GM19438 (cell line): ENCODE data around the gene CELF4.

ENCODE experiments used
- ATAC-seq: cut with Tn5 transposase; IDR thresholded peaks from one replicate; pipeline ENCODE4 v1.9.1; 2021; ENCODE audit warnings: low read depth; ENCODE audit not compliant: unreplicated experiment

The CELF4 gene

DNA sequence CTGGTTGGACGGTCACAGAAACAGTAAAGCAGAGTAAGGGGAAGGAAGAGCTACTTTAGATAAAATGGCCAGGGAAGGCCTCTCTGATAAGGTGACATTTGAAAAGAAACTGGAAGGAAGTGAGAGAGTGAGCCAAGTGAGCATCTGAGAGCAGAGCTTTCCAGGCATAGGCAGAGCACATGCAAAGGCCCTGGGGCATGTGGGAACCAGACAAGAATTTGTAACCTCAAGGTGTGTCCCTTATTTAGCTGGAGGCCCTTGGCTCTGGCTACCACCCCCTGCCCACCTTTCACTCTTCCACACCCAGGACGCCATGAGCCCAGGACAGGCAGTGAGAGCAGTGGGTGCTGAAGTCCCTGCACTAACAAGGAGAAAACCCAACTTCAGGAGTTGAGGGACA is 116.0 kb downstream of the CELF4 start:
- ATAC-seq = no peak

DNA sequence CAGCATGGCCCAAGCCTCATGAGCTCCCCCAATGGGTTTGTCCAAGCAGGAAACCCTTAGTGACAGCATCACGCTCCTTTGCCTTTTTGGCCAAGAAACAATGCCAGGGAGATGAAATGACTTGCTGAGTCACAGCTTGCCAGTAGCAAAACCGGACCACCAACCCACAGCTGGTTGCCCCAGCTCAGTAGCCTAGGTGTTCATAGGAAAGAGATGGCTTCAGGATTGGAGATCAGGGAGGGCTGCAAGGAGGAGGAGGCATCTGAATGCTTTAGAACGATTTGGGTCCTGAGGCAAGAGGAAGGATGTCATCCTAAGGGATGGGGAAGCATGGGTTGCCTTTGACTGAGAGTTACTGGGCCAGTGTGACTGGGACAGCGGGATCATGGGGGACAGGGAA is 116.7 kb downstream of the CELF4 start:
- ATAC-seq = no peak

DNA sequence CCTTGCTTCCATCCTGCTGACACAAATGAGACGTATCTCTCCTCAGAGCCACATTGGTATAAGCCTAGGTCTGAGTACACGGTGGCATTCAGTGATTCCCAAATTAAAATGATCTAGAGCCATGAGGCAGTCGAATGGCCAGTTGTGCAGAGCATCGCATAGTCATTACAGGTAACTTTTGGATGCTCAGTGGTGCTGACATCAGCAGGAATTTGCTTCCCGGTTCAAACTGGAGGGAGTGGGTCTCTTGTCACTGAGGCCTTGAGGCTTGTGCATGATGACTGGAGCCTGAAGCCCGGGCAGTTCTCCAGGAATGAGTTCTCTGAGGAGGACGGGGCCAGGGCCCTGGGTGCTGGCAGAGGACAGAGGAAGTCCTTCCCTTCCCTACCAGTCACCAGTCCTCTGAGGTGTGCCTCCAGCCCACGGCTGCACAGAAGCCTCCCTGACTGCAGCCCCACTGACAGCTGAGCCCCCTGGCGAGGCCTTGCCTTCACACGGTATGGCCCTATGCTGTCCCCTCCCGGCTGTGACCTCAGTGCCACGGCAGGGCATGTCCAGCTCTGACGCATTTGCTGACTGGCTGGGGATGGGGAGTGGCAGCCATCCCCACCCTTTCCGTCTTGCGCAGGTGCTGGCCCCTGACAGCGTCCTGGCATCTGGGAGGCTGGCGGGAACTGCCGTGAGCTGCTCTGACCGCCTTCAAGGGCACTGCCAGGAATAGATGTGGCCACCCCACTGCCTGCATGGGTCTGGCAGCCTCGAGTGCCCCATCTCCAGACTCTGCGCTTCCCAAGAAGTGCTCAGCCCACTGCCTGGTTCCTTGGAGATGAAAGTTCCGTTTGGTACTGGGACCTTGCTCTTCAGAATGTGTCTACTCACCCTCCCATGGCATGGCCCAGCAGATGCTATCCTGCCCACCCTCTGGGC is 117.4 kb downstream of the CELF4 start:
- ATAC-seq = no peak

DNA sequence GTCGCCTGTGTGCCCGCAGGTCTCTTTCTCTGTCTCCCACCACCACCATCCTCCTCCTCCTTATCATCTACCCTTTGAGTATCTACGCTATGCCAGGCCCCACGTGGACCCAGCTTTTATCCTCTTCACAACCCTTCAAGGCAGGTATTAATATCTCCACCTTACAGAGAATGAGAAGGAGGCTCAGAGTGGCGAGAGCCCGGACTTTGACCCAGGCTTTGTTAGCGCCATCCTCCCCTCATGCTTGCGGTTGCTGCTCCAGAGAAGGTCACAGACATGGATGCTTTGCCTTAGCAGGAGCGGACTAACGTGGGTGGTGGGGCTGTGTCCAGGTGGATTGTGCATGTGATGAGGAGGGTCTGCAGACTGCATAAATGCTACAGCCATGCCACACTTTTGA is 119.8 kb downstream of the CELF4 start:
- no peak for ATAC-seq

DNA sequence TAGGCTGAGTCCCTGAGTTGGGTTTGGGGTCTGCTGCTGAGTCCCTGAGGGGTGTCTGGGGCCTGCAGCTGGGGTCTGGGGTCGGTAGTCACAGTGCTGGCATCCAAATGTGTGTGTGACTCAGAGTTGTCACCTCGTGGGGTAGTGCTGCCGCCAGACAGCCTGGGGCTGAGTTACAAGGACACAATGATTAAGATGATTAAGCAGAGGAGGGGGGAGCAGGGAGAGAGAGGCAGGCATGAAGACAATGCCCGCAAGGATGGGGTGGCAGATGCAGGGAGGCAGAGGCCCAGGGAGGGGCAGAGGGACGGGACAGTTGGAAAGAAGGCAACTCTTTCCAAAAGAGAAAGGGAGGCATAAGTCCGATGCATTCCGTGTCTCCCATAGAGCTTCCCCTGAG is 120.2 kb downstream of the CELF4 start:
- no peak for ATAC-seq

DNA sequence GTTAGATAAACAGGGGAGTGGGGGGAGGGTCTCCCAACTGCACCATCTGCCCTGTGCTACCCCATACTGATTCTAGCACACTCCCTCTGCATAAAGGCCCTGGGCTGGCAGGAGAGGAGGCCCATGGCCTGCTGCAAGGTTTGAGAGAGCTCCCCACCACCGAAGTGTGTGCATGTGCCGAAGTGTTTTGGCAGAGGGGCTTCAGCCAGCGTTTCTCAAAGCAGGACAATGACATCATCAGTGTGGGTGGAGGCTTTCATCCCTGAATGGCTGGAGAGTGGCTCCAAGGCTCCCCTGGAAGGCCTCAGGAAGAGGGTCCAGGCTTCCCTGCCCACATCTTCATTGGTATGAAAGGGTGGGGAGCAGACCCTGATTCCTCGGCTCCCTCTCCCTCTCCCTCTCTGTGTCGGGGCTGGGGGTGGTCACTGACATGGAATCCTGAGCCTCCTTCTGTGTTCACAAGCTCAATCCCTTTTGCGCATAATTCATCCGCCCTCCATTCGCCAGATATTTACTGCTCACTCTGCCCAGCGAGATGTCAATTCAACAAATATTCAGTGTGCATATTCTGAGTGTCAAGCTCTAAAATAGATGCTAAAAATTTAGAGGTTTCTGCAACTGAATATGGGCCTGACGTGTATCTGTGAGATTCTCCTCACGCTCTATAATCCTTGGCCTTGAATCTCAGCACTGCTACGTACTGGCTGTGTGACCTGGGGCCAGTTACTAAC is 122.1 kb downstream of the CELF4 start:
- no peak for ATAC-seq

DNA sequence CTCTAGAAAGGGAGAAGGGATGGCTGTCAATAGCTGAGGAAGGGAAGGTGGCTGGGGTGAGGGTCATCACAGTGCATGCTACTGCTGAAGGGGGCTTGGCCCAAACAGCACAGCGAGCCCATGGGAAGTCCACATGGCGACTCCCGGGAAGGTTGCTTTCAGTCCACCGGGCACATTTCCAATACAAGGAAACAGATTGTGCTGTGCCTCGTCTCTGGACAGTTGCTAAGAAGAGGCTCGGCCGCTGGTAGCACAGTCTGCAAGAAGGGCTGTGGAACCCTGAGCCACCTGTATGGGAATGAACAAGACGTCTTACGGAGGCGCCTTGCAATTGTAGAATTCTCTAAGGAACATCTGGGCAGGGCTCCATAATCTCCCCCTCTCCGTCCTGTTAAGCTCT is 123.1 kb downstream of the CELF4 start:
- no peak for ATAC-seq

DNA sequence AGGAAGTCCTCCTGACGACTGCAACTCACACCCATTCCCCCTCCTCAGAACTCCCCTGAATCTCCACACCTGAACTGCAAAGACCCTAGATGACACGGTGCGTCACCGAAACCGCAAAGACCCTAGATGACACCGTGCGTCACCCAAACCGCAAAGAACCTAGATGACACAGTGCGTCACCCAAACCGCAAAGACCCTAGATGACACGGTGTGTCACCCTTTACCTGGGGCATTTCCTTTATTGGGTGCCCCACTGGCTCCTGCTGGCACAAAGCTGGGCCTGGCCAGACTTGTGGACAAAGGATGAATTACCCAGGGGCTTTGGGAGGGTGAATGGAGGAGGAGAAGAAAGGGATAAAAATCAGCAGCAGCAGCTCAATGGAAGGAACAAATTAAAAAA is 123.8 kb downstream of the CELF4 start:
- no peak for ATAC-seq

DNA sequence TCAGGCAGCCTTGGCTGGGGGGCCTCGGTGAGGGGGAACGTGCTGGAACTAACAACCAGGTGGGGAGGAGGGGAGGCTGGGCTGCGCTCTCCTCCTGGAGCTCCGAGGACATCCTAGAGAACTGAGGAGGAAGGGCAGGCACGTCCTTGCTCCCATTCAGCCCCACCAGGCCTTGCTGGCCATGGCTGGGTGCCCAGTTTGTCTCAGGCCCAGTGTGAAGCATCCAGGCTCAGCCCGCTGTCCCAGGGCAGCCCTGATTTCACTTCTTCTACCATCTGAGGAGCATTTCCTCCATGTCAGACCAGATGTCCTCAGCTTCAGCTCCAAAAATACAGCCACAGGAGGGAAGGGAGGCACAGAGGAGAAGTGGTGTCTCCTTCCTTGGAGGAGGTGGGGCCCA is 125.4 kb downstream of the CELF4 start:
- ATAC-seq = no peak

DNA sequence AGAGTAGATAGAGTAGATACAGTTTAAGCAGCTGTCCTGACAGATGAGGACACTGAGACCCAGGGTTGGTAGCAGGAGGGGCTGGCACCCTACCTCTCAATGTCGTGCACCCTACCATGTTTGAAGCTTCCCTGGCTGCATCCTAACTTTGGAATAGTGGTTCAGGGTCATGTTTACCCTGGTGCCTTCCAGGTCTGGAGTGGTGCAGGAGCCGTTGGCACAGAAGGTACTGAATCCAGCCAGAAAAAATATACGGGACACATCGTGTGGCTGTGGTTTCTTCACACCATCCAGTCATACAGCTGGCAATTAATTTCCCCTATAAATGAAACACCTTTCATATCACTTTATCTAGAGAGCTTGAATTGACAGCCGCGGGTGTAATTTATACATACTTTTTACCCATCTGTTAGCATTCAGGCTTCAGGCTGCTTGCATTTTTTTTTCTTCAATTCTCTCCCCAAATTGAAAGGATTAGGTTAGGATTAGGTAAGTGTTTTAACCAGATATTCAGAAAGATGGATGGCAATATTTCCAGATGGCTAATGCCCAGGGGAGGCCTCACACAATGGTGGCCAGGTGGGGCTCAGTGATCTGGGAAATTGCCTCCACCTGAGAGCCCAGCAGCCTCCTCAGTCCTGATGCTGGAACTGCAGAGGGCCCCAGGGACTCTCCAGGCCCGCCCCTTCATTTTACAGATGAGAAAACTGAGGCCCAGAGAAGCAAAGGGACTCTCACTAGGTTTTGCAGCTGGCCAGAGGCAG is 127.0 kb downstream of the CELF4 start:
- ATAC-seq = no peak

DNA sequence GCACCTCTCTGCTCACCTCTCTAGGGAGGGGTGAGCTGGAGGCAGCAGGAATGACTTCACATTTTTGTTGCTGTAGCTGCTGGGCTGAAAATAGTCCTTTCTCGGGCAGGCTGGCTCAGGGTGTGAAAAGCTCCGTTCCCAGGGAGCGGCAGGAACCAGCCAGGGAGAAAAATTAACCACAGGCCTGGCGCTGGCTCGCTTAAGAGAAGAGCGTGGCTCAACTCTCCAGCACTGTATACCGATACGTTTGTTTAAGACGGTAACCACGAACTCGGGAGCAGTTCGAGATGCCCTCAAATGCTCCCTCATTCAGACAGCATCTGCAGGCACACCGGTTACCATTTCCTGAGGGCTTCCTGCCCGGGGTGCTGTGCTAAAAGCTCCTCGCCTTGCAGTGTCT is 129.6 kb downstream of the CELF4 start:
- ATAC-seq = no peak

DNA sequence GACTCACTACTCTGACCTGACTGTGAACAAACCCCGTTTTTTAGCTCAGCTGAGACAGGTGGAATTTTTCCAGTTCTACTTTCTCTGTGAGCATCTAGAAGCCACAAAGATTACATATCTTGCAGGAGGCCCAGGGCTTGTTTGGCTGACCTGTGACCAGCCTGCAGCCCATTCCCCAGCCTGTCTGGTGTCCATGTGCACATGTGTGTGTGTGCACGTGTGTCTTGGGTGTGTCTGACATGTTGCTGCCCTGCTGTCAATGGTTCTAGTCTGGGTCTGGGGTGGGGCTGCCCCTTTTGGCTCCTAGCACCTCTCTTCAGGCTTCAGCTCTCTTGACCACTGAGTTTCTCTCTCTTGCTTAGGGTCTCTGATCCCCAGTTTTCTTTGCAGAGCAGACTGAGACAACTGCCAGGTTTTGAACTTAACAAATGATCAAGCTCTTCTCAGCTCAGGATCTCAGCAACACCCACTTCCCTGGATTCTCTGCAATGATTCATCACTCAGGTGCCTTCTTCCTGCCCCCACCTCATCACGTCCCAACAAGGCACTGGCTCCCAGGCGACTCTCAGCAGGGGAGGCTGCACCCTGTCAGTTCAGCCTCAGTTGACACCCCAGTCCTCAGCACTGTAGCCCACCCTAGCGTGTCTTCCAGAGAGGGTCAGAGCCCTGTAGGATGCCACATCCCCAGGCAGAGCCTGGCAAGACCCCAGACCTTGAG is 130.3 kb downstream of the CELF4 start:
- no peak for ATAC-seq

DNA sequence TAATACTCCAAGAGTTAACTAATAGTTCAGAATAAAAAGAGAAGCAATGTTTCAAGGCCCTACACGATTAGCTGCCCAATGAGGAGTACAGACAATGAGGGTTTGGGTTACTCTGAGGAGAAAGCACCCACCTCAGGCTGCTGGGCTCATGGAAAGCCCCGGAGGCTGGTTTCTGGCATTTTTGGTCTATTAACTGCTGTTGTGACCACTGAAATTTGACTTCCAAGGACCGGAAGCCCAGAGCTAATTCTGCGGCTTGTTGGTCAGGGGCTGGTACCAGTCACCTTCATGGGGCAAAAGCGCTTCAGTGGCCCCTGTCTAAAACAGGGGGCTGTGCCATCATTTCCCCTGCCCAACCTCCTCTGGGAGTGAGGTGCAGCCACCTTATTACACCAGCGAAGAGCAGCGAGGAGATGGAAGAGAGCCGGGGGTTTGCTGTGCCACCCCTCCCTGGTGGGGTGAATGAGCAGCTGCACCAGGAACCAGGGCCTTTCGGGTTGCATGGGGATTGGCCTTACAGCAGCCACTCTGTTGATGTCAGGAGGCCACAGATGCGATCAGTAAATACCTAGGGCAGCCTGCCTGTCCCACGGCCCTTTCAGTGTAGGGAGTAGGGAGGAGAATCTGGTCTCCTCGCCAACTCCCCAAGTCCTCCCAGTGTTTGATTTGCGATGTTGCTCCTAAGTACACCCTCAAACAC is 131.3 kb downstream of the CELF4 start:
- no peak for ATAC-seq

DNA sequence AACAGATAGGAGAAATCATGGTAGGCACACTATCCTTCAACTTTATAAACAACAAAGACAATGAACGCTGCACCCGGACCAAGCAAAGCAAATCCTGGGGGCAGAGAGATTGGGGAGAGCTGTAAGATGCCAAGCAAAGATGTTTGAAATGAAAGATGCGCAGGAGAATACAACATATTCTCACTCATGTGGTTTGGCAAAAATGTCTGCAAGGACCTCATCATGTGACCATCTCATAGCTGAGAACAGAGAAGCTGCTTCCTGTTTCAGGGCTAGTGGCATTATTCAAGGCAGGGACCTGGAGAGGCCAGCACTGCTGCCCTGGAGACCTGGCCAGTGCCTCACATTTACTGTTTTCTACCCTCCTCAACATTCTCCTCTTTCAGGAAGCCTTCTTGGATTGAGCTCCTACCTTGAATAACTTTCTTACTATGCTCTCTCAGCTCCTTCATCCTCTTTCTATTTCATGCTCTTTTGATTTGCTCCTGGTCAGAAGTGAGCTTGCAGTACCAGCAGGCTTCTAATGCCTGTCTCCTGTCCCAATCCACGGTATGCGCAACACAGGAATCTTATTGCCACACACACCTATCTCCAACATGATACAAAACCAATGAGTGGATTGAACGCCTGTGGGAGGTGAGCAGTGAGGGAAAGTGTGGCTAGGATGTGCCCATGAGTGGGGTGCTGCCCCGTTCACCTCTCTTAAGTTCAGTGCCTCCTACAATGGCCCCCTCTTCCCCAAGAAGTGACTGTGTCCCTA is 133.0 kb downstream of the CELF4 start:
- no peak for ATAC-seq

DNA sequence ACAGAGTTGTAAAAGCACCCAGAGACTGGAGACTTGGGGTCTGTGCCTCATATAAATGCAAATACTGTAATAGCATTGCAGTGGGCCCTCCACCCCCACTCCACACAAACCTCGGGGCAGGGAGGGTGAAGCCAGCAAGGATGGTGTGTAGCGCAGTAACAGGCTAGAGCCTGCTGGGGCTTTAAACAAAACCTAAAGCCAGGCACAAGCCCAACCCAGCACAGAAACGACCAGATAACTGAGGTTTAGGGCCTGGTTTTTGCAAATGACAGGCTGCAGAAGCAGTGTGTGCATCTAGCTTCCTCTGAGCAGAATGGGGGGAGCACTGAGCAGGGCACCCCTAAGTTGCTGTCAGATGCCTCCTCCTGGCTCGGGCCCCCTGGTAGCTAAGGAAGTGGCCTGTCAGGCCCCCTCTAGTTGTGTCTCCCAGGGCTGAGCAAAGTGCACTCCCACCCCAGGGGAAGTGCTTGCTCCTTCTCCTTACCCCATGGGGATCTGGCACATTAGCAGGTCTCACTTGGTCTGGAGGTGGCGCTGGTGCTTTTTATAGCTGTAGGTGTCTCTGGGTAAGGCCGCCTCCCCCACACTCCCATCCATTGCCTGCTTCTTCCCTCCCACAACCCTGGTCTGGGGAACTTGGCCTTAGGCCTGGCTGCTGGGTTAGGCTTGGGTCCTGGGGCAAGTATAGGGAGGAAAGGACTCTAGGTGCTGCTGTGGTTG is 135.1 kb downstream of the CELF4 start:
- no peak for ATAC-seq

DNA sequence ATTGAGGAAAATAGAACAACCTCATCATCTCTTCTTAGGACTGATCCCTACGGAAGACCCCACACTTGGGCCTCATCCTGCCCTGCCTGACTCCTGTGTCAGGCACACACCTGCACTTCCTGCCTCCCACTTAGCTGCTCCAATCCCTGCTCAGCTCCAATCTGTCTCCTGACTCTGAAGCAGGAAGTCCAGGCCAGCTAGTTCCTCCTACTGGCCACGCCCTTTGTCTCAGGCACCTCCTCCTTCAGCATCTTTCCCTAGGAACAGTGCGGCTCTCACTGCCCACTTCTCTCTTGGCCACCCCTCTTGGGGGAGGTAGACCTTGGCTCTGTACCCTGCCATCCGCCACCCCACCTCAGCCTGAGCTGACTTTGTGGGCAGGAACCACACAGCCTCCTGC is 135.8 kb downstream of the CELF4 start:
- ATAC-seq = no peak

DNA sequence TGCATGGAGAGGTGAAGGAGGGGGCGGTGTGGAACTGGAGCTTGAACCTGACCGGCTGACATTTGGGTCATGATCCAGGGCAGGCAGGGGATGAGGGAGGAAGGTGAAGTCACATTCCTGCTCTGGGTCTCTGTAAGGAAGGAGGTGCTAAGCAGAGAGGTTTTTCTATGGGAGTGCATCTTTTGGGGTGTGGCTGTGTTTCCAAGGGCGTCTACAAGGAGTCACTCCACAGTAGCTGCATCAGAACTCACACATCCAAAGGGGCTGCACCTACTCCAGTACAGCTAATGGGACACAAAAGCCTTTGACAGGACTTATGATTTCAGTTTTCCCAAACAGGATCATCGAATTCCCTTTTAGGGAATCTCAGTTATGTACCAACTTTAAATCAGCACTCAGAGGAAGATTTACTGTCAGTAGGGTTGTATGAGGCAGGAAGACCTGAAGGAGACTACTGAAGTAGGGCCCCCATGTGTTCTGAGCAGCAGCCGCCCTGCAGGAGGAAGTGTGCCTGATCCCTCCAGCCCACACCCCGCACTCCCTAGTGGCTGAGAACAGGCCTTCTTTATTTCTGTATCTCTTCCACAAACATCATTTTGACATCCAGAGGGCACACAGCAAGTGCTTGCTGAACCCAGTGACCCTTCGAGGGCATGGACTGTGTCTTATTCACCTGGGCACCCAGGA is 137.2 kb downstream of the CELF4 start:
- ATAC-seq = no peak

DNA sequence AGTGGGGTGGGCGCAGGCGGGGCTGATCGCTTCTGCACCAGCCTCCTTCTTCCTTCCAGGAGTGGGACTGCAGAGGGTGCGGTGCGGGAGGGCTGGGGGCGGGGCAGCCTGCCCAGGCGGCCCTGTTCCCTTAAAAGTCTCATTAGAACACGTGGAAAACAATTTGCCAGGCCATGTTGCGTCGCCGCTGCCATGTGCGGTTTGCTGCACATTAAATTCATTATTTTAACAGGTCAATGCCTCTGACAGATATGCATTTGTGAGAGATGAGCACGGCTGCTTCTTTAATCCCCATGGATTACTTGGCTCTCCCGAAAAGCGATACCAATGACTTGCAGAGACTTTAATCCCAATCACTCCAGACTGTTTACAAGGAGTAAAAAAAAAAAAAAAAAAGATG is 139.0 kb downstream of the CELF4 start:
- no peak for ATAC-seq
